CD4-positive, alpha-beta T cell (primary cell): ENCODE measurements around the gene PGM2L1. TPM values are rescaled to one million over a fixed set of nuclear protein-coding genes. Genes with fewer than 3 reads are reported as not detected.

Experiments used
- ATAC-seq: fragments of 200-7000 bp; cut with Tn5 transposase; one replicate; pipeline ENCODE4 v1.10.0; 2022; ENCODE audit warnings: mild to moderate bottlenecking; ENCODE audit not compliant: poor library complexity
- CTCF ChIA-PET: fragments of 350-600 bp; sonication (Branson Sonifier 250); formaldehyde crosslinking; loops from one replicate; lab custom pipeline; 2021; ENCODE audit warnings: antibody characterized with exemption, inconsistent platforms; lab: Charles Lee
- POLR2A ChIA-PET: fragments of 350-600 bp; sonication (Branson Sonifier 250); formaldehyde crosslinking; loops from one replicate; lab custom pipeline; 2021; ENCODE audit warnings: antibody characterized with exemption, inconsistent platforms; lab: Charles Lee
- DNase-seq, 14 experiments: peaks; one replicate each; pipeline ENCODE4 v3.0.0-alpha.2; 2013 to 2020; ENCODE audit warnings: mixed read lengths in 2 of 14
- H3K27ac ChIP-seq, 2 donors: one replicate each; pipeline versions ENCODE4 v1.5.1 to v1.7.0; 2013; ENCODE audit warnings: low read length in 2 of 2, low read depth in 1 of 2, mild to moderate bottlenecking in 1 of 2
- H3K27me3 ChIP-seq, 2 experiments: 1 replicate in 1 of 2; 2 replicates in 1 of 2; pipeline versions ENCODE4 v1.6.1 to v1.7.0; 2013; ENCODE audit warnings: low read length in 2 of 2, control low read depth in 1 of 2, mild to moderate bottlenecking in 1 of 2, moderate library complexity in 1 of 2; ENCODE audit not compliant: insufficient read depth in 2 of 2, control insufficient read depth in 1 of 2
- H3K36me3 ChIP-seq: one replicate; pipeline ENCODE4 v1.6.1; 2013; ENCODE audit warnings: low read length, control low read depth; ENCODE audit not compliant: insufficient read depth
- H3K4me1 ChIP-seq: one replicate; pipeline ENCODE4 v1.6.1; 2013; ENCODE audit warnings: low read length, control low read depth; ENCODE audit not compliant: insufficient read depth
- H3K4me3 ChIP-seq: one replicate; pipeline ENCODE4 v1.5.1; 2013; ENCODE audit warnings: mild to moderate bottlenecking, low read length, moderate library complexity
- H3K9me3 ChIP-seq, 2 experiments: 1 replicate in 1 of 2; 2 replicates in 1 of 2; pipeline versions ENCODE4 v1.6.1 to v1.7.0; 2013; ENCODE audit warnings: low read length in 2 of 2, mild to moderate bottlenecking in 2 of 2, control low read depth in 1 of 2, moderate library complexity in 1 of 2; ENCODE audit not compliant: control insufficient read depth in 1 of 2, insufficient read depth in 1 of 2
- H3K27ac Mint-ChIP-seq: one replicate; pipeline ENCODE4 v1.8.0; 2020; ENCODE audit warnings: mixed read lengths
- H3K27me3 Mint-ChIP-seq: one replicate; pipeline ENCODE4 v1.8.0; 2021; ENCODE audit warnings: mixed read lengths
- H3K36me3 Mint-ChIP-seq: one replicate; pipeline ENCODE4 v1.8.0; 2021; ENCODE audit warnings: low read depth, mixed read lengths
- H3K4me1 Mint-ChIP-seq: one replicate; pipeline ENCODE4 v1.8.0; 2021; ENCODE audit warnings: low read depth, mixed read lengths
- H3K4me3 Mint-ChIP-seq: one replicate; pipeline ENCODE4 v1.8.0; 2020; ENCODE audit warnings: mild to moderate bottlenecking, mixed read lengths
- H3K9me3 Mint-ChIP-seq: one replicate; pipeline ENCODE4 v1.8.0; 2020; ENCODE audit warnings: mixed read lengths
- intact Hi-C, 2 experiments: fragments of 100-400 bp; cut with DNase I in 1 of 2; cut with micrococcal nuclease in 1 of 2; formaldehyde crosslinking; loops; one replicate each; pipeline versions ENCODE4 v1.15.1 to v1.9.0; 2023 to 2025; cut with DNase I, micrococcal nuclease
- total RNA-seq, 174 experiments: library from RNA in 2 of 174; stranded (reverse) in 2 of 174; gene quantifications; one replicate each; pipeline ENCODE4 v1.2.3 and lab custom pipeline; 2021 to 2026
- TF ChIP-seq, protein P1 (sequence below): fragments of 200-600 bp; IDR thresholded peaks from one replicate; pipeline ENCODE4 v1.8.0; 2022; ENCODE audit warnings: antibody characterized with exemption, mild to moderate bottlenecking

PGM2L1 gene
- total RNA-seq, 2 experiments from 2014 or later: 10.2 to 11.8 TPM

DNA sequence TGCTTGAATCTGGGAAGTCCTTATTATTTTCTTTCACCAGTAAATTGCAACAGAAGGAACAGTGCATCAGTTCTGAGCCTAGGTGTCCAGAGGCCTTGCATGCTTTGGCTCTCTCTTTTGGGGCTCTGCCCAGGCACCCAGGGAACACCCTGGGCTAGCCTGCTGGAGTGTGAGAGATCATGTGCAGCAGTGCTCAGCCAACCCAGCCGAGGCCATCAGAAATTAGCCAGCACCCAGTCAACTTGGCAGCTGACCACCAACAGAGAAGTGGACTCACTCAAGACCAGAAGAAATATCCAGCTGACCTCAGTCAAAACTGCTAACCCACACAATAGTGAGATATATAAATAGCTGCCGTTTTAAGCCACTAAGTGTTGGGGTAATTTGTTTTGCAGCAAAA is 75.6 kb downstream of the PGM2L1 start:
- no peaks in the 10 kb centered on the region for H3K4me1 Mint-ChIP-seq
- intact Hi-C loops: loop anchor here in 1 of 2 experiments (2.0 to 10.0 kb wide), 2 partner anchors 66 to 358 kb away; no protein-coding TSS in a partner anchor
- peaks cover 3% of the 10 kb centered on the region for H3K9me3 Mint-ChIP-seq
- Histone ChIP-seq H3K36me3 (no peaks in the 10 kb centered on the region), H3K9me3 (peaks cover under 1% of the 10 kb centered on the region in 2 experiments), H3K27me3 (peaks cover 0 to 11% of the 10 kb centered on the region in 2 experiments), H3K27ac (no peak overlapping the region), H3K4me1 (no peaks in the 10 kb centered on the region), H3K4me3 (no peak overlapping the region)
- ChIA-PET POLR2A (no interaction called here), CTCF (no interaction called here)
- H3K4me3 Mint-ChIP-seq: no peak overlapping the region
- H3K27me3 Mint-ChIP-seq: peaks cover 4% of the 10 kb centered on the region
- TF ChIP-seq, protein P1, sequence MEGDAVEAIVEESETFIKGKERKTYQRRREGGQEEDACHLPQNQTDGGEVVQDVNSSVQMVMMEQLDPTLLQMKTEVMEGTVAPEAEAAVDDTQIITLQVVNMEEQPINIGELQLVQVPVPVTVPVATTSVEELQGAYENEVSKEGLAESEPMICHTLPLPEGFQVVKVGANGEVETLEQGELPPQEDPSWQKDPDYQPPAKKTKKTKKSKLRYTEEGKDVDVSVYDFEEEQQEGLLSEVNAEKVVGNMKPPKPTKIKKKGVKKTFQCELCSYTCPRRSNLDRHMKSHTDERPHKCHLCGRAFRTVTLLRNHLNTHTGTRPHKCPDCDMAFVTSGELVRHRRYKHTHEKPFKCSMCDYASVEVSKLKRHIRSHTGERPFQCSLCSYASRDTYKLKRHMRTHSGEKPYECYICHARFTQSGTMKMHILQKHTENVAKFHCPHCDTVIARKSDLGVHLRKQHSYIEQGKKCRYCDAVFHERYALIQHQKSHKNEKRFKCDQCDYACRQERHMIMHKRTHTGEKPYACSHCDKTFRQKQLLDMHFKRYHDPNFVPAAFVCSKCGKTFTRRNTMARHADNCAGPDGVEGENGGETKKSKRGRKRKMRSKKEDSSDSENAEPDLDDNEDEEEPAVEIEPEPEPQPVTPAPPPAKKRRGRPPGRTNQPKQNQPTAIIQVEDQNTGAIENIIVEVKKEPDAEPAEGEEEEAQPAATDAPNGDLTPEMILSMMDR: no peak
- ATAC-seq: no peak
- peaks cover 4% of the 10 kb centered on the region for H3K36me3 Mint-ChIP-seq
- no peak overlapping the region for H3K27ac Mint-ChIP-seq
- DNase-seq: no peak

DNA sequence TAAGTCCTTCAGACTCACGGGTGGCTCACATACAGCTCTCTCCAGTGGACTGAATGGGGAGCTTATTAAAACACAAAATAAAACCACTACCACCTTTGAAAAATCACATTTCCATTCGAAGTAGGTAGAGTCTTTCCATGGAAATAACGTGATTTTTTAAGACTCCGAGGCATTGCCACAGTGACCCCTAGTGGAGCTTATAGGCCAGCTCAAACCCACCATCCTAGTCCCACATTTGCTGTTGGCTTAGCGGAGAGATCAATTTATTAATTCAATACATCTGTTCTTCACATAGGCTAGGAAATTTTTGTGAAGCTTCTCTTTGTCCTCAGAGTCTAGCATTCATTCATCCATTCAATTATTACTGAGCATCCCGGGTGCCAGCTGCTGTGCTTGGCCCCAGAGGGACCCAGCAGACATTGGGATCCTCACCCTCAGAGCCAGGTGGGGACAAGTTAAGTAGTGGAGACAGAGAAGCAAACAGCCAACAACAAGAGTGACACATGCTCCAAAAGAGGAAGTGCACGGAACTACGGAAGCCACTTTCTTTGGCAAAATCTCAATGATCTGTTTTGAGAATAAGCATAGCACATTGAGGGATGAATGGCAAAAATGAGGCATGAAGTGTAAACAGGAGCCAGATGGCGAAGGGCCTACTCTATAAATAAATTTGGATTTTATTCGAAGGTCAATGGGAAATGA is 76.6 kb downstream of the PGM2L1 start:
- H3K4me3 ChIP-seq: no peak overlapping the region
- CTCF ChIA-PET: interaction anchor here (0.7 to 1.4 kb wide), 3 partner anchors 9 to 220 kb away, joined by 3 to 8 read pairs (median 3); no protein-coding TSS in a partner anchor
- Mint-ChIP-seq H3K36me3 (peaks cover 6% of the 10 kb centered on the region), H3K4me1 (no peaks in the 10 kb centered on the region), H3K27ac (no peak overlapping the region), H3K4me3 (no peak overlapping the region), H3K27me3 (peaks cover 4% of the 10 kb centered on the region), H3K9me3 (peaks cover 7% of the 10 kb centered on the region)
- ATAC-seq (peak; percentile 58), DNase-seq (peak in 5 of 14 experiments; percentile 12 to 63 (median 26))
- no peak overlapping the region for H3K27ac ChIP-seq
- no peaks in the 10 kb centered on the region for H3K4me1 ChIP-seq
- TF ChIP-seq, protein P1: peak; percentile 56
- peaks cover 6 to 10% of the 10 kb centered on the region in 2 experiments for H3K9me3 ChIP-seq
- POLR2A ChIA-PET: interaction anchor here (1.6 kb wide), 1 partner anchor 66 kb away, joined by 10 read pairs; no protein-coding TSS in a partner anchor
- intact Hi-C loops: loop anchor here (1.0 to 10.0 kb wide), 3 partner anchors 65 to 357 kb away; no protein-coding TSS in a partner anchor
- H3K27me3 ChIP-seq: peaks cover 0 to 11% of the 10 kb centered on the region in 2 experiments
- no peaks in the 10 kb centered on the region for H3K36me3 ChIP-seq

DNA sequence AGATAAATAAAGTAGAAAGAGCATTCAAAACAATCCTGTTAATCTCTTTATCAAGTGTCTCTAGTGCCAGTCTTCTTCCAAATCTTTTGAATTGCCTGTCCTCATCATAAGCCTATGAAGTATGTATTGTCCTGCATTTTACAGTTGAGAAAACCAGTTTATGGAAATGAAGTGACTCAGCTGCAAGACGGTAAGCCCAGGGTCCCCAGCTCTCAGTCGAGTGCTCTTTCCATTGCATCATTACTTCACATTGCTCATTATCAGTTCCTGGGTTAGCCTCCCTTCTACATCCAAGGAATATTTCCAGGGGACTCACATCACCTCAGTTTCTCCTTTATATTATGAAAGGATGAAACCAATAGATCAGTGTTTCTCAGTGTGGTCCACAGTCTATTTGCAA is 77.7 kb downstream of the PGM2L1 start:
- Histone ChIP-seq H3K4me3 (no peak overlapping the region), H3K9me3 (peaks cover 6 to 17% of the 10 kb centered on the region in 2 experiments), H3K27me3 (peaks cover 0 to 11% of the 10 kb centered on the region in 2 experiments), H3K27ac (no peak overlapping the region), H3K36me3 (no peaks in the 10 kb centered on the region), H3K4me1 (no peaks in the 10 kb centered on the region)
- ATAC-seq (no peak), DNase-seq (no peak)
- Mint-ChIP-seq H3K27me3 (peaks cover 4% of the 10 kb centered on the region), H3K36me3 (peaks cover 8% of the 10 kb centered on the region), H3K4me1 (no peaks in the 10 kb centered on the region), H3K4me3 (no peak overlapping the region), H3K9me3 (peaks cover 10% of the 10 kb centered on the region), H3K27ac (no peak overlapping the region)
- TF ChIP-seq, protein P1: no peak
- intact Hi-C loops: loop anchor here in 1 of 2 experiments (10.0 kb wide), 1 partner anchor 356 kb away; no protein-coding TSS in a partner anchor
- ChIA-PET POLR2A (interaction anchor here (1.6 kb wide), 1 partner anchor 65 kb away, joined by 10 read pairs; no protein-coding TSS in a partner anchor), CTCF (interaction anchor here (1.4 kb wide), 1 partner anchor 65 kb away, joined by 8 read pairs; no protein-coding TSS in a partner anchor)
